K562 (cell line): Measurements from ENCODE around the gene DYNLT4. TPM values are rescaled to one million over a fixed set of nuclear protein-coding genes. Genes with fewer than 3 reads are reported as not detected.
A peak's percentile ranks its signal among the peaks of the same experiment; 100 is the strongest.

Source experiments
- CHD2 ChIP-seq: IDR thresholded peaks from 2 replicates; pipeline ENCODE4 v1.6.1; 2011; ENCODE audit warnings: low read depth, low read length
- CREB5 ChIP-seq: fragments of 250-450 bp; sonication (Bioruptor Pico); IDR thresholded peaks from 2 replicates; pipeline ENCODE4 v1.5.0; 2020; ENCODE audit warnings: mild to moderate bottlenecking
- ELK3 ChIP-seq: fragments of 450-650 bp; formaldehyde crosslinking; IDR thresholded peaks from 2 replicates; pipeline ENCODE4 v1.4.0; 2020; ENCODE audit warnings: mild to moderate bottlenecking
- KLF13 ChIP-seq: fragments of 450-650 bp; IDR thresholded peaks from 2 replicates; pipeline ENCODE4 v1.6.1; 2016; ENCODE audit warnings: missing genetic modification characterization, low read depth, mild to moderate bottlenecking, missing compliant biosample characterization, moderate library complexity, borderline replicate concordance
- MLLT1 ChIP-seq, 2 experiments: fragments of 450-650 bp; IDR thresholded peaks; 2 replicates each; pipeline ENCODE4 v1.6.1; 2016
- NFIC ChIP-seq: fragments of 450-650 bp; IDR thresholded peaks from 2 replicates; pipeline ENCODE4 v1.6.1; 2017; ENCODE audit warnings: mild to moderate bottlenecking, inconsistent platforms
- RREB1 ChIP-seq: fragments of 250-450 bp; sonication (Bioruptor Pico); IDR thresholded peaks from 2 replicates; pipeline ENCODE4 v1.4.0; 2020
- SETDB1 ChIP-seq: IDR thresholded peaks from one replicate; pipeline ENCODE4 v1.6.1; 2012; ENCODE audit warnings: low read length, control low read depth, inconsistent platforms
- YBX1 ChIP-seq: fragments of 450-650 bp; IDR thresholded peaks from 2 replicates; pipeline ENCODE4 v1.7.1; 2016; ENCODE audit warnings: mild to moderate bottlenecking
- polyA plus RNA-seq, 8 experiments: library from polyadenylated mRNA; depleted of rRNA in 4 of 8; stranded (reverse) in 5 of 8; unstranded in 3 of 8; fragments of >200 nt; fragmentation: Nextera tagmentation in 2 of 8; fragmentation: Illumina TruSeq in 1 of 8; extraction: Ambion mirVana in 2 of 8; extraction: Trizol in 1 of 8; gene quantifications; 2 replicates each; pipeline versions ENCODE4 v1.2.1 to v1.2.3, GENCODE V29; 2011 to 2014; ENCODE audit warnings: inconsistent platforms in 1 of 8, missing spikeins in 1 of 8
- total RNA-seq, 7 experiments: library from RNA; depleted of rRNA in 6 of 7; stranded (reverse); fragments of >200 nt in 6 of 7; fragmentation: Illumina TruSeq in 2 of 7; extraction: Trizol in 2 of 7; gene quantifications; 2 replicates each; pipeline versions ENCODE4 v1.2.1 to v1.2.3, GENCODE V29; 2011 to 2021; ENCODE audit warnings: low replicate concordance in 1 of 7
- TF ChIP-seq, protein P1 (sequence below): IDR thresholded peaks from 2 replicates; pipeline ENCODE4 v1.6.1; 2014; ENCODE audit warnings: antibody characterized with exemption
- TF ChIP-seq, protein P2 (sequence below): fragments of 450-650 bp; IDR thresholded peaks from 2 replicates; pipeline ENCODE4 v1.6.1; 2017; ENCODE audit warnings: antibody characterized with exemption, mild to moderate bottlenecking

DYNLT4 gene
- total and polyA plus RNA-seq, 9 of the 15 experiments (the other 6 are each of a cell fraction or from before 2014, with no cell fraction given), result 0.29 to 0.73 TPM; not detected in 7

- TF ChIP-seq, protein P1, sequence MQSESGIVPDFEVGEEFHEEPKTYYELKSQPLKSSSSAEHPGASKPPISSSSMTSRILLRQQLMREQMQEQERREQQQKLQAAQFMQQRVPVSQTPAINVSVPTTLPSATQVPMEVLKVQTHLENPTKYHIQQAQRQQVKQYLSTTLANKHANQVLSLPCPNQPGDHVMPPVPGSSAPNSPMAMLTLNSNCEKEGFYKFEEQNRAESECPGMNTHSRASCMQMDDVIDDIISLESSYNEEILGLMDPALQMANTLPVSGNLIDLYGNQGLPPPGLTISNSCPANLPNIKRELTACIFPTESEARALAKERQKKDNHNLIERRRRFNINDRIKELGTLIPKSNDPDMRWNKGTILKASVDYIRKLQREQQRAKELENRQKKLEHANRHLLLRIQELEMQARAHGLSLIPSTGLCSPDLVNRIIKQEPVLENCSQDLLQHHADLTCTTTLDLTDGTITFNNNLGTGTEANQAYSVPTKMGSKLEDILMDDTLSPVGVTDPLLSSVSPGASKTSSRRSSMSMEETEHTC, result no peak
- no peak for TF ChIP-seq KLF13 (tag)
- no peak for TF ChIP-seq RREB1 (CRISPR knock-in tag)
- peak; percentile 22; the same call in 1 of the 2 replicates for TF ChIP-seq NFIC
- no peak for TF ChIP-seq SETDB1
- no peak for TF ChIP-seq MLLT1 (IDR thresholded peaks at IDR 0.05)
- TF ChIP-seq, protein P2, sequence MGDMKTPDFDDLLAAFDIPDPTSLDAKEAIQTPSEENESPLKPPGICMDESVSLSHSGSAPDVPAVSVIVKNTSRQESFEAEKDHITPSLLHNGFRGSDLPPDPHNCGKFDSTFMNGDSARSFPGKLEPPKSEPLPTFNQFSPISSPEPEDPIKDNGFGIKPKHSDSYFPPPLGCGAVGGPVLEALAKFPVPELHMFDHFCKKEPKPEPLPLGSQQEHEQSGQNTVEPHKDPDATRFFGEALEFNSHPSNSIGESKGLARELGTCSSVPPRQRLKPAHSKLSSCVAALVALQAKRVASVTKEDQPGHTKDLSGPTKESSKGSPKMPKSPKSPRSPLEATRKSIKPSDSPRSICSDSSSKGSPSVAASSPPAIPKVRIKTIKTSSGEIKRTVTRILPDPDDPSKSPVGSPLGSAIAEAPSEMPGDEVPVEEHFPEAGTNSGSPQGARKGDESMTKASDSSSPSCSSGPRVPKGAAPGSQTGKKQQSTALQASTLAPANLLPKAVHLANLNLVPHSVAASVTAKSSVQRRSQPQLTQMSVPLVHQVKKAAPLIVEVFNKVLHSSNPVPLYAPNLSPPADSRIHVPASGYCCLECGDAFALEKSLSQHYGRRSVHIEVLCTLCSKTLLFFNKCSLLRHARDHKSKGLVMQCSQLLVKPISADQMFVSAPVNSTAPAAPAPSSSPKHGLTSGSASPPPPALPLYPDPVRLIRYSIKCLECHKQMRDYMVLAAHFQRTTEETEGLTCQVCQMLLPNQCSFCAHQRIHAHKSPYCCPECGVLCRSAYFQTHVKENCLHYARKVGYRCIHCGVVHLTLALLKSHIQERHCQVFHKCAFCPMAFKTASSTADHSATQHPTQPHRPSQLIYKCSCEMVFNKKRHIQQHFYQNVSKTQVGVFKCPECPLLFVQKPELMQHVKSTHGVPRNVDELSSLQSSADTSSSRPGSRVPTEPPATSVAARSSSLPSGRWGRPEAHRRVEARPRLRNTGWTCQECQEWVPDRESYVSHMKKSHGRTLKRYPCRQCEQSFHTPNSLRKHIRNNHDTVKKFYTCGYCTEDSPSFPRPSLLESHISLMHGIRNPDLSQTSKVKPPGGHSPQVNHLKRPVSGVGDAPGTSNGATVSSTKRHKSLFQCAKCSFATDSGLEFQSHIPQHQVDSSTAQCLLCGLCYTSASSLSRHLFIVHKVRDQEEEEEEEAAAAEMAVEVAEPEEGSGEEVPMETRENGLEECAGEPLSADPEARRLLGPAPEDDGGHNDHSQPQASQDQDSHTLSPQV, result peak; percentile 47; the same call in 1 of the 2 replicates
- no peak for TF ChIP-seq CHD2
- TF ChIP-seq CREB5 (CRISPR knock-in tag), result no peak
- TF ChIP-seq ELK3, result no peak
- TF ChIP-seq YBX1, result no peak
These were observed 19.4 kb upstream of the DYNLT4 start (continued) for GRCh38 chr1:44826375-44827196.
